NCI-H774 (cell line): Measurements from ENCODE around the gene CSNK1G1.

Experiments used
- DNase-seq: peaks from one replicate; lab custom pipeline; 2025; lab: John Stamatoyannopoulos, UW

CSNK1G1 gene

GRCh38 chr15:64153480-64154367, 202.2 kb downstream of the CSNK1G1 start:
- DNase-seq, result peak; percentile 80

- no peak for DNase-seq
These were observed 203.2 kb downstream of the CSNK1G1 start for GRCh38 chr15:64152507-64153387.

GRCh38 chr15:64151727-64152506, 204.1 kb downstream of the CSNK1G1 start, which contains the start of gene SNX22:
Gene SNX22 (plus strand): TSS chr15:64151731. CDS start chr15:64151776, 45 bp downstream.
- no peak for DNase-seq

- no peak for DNase-seq
These were observed 205.9 kb downstream of the CSNK1G1 start for GRCh38 chr15:64149893-64150578.

GRCh38 chr15:64149424-64149823, 206.5 kb downstream of the CSNK1G1 start:
- DNase-seq, result no peak

GRCh38 chr15:64148581-64148980, 207.4 kb downstream of the CSNK1G1 start:
- no peak for DNase-seq

GRCh38 chr15:64148168-64148567, 207.8 kb downstream of the CSNK1G1 start:
- DNase-seq, result no peak

- DNase-seq, result no peak
These were observed 208.9 kb downstream of the CSNK1G1 start for GRCh38 chr15:64146885-64147681.

GRCh38 chr15:64146520-64146884, 209.5 kb downstream of the CSNK1G1 start:
- DNase-seq, result no peak

GRCh38 chr15:64146041-64146440, 209.9 kb downstream of the CSNK1G1 start:
- DNase-seq, result no peak

- DNase-seq, result no peak
These were observed 211.2 kb downstream of the CSNK1G1 start for GRCh38 chr15:64144565-64145281.

- DNase-seq, result no peak
These were observed 211.8 kb downstream of the CSNK1G1 start for GRCh38 chr15:64144192-64144564.

GRCh38 chr15:64143276-64143675, 212.7 kb downstream of the CSNK1G1 start:
- DNase-seq, result no peak

- no peak for DNase-seq
These were observed 214.0 kb downstream of the CSNK1G1 start for GRCh38 chr15:64141798-64142512.

- no peak for DNase-seq
These were observed 217.5 kb downstream of the CSNK1G1 start for GRCh38 chr15:64138331-64138941.

GRCh38 chr15:64137226-64137833, 218.6 kb downstream of the CSNK1G1 start:
- DNase-seq, result no peak

GRCh38 chr15:64136347-64136746, 219.6 kb downstream of the CSNK1G1 start:
- no peak for DNase-seq

- no peak for DNase-seq
These were observed 221.6 kb downstream of the CSNK1G1 start for GRCh38 chr15:64134345-64134829.
